ENCODE results near the gene TBL3.

TBL3 gene

GRCh38 chr16:1961651-1962067 is 10.2 kb upstream of the TBL3 start:
- Histone ChIP-seq H3K27ac (peak overlapping the region in 5 of 21 experiments; percentile 5 to 95 (median 87)), H3K4me3 (no peak overlapping the region)

- H3K4me3 ChIP-seq = peak overlapping the region in 4 of 7 experiments; percentile 67 to 94 (median 80)
- H3K27ac ChIP-seq = peak overlapping the region in 2 of 21 experiments; percentile 36 to 95
Measured at GRCh38 chr16:1962161-1963153, 9.4 kb upstream of the TBL3 start.

GRCh38 chr16:1963806-1964505 is 7.9 kb upstream of the TBL3 start:
- H3K27ac ChIP-seq = peak overlapping the region; percentile 65 to 100 (median 97)
- peak overlapping the region; percentile 67 to 100 (median 91) for H3K4me3 ChIP-seq

GRCh38 chr16:1964506-1965395 is 7.1 kb upstream of the TBL3 start, which contains the start of gene RPS2:
Gene RPS2 (minus strand): TSS chr16:1964826. CDS start chr16:1964625, 201 bp downstream.
- peak within 1 kb of the TSS; percentile 84 to 100 (median 97) for H3K27ac ChIP-seq

GRCh38 chr16:1965396-1966001 is 6.4 kb upstream of the TBL3 start:
- H3K27ac ChIP-seq = peak overlapping the region; percentile 84 to 100 (median 97)
- H3K4me3 ChIP-seq = peak overlapping the region; percentile 67 to 100 (median 91)

More at GRCh38 chr16:1964506-1965395, 7.1 kb upstream of the TBL3 start, which contains the start of gene RPS2:
- peak within 1 kb of the TSS; percentile 67 to 100 (median 91) for H3K4me3 ChIP-seq

- H3K27ac ChIP-seq = peak within 1 kb of the TSS in 14 of 21 experiments; percentile 91 to 100 (median 98)
- peak within 1 kb of the TSS; percentile 67 to 100 (median 91) for H3K4me3 ChIP-seq
Measured at GRCh38 chr16:1966460-1966859, 5.4 kb upstream of the TBL3 start, which contains the start of gene RNF151. Gene RNF151 (plus strand): TSS chr16:1966856. CDS start chr16:1966882, 26 bp downstream.

GRCh38 chr16:1968146-1968953 is 3.5 kb upstream of the TBL3 start:
- Histone ChIP-seq H3K4me3 (no peak overlapping the region), H3K27ac (no peak overlapping the region)

- peak overlapping the region in 20 of 21 experiments; percentile 69 to 98 (median 91) for H3K27ac ChIP-seq
- H3K4me3 ChIP-seq = peak overlapping the region; percentile 66 to 100 (median 81)
Measured at GRCh38 chr16:1972490-1972877, 631 bp downstream of the TBL3 start.

GRCh38 chr16:1973461-1974156 is 1.8 kb downstream of the TBL3 start:
- Histone ChIP-seq H3K4me3 (peak overlapping the region in 2 of 7 experiments; percentile 81 to 100), H3K27ac (peak overlapping the region in 1 of 21 experiments; percentile 94)

GRCh38 chr16:1974157-1975070 is 2.6 kb downstream of the TBL3 start:
- Histone ChIP-seq H3K27ac (no peak overlapping the region), H3K4me3 (no peak overlapping the region)

GRCh38 chr16:1975432-1976215 is 3.8 kb downstream of the TBL3 start:
- Histone ChIP-seq H3K4me3 (no peak overlapping the region), H3K27ac (no peak overlapping the region)

- Histone ChIP-seq H3K4me3 (no peak overlapping the region), H3K27ac (no peak overlapping the region)
Measured at GRCh38 chr16:1976216-1976520, 4.3 kb downstream of the TBL3 start.

GRCh38 chr16:1976951-1977874 is 5.4 kb downstream of the TBL3 start:
- H3K27ac ChIP-seq = no peak overlapping the region
- no peak overlapping the region for H3K4me3 ChIP-seq

- Histone ChIP-seq H3K27ac (no peak overlapping the region), H3K4me3 (no peak overlapping the region)
Measured at GRCh38 chr16:1977875-1978268, 6.0 kb downstream of the TBL3 start.

All from skin epidermis (tissue), 12 donors.